GM19238 (cell line): Measurements from ENCODE around the gene ZNF562.
A peak's percentile ranks its signal among the peaks of the same experiment; 100 is the strongest.
"Not testable (repeated sequence)": the region's sequence is repeated elsewhere in the genome, so short reads cannot be mapped to it uniquely, and the experiment has no call there.

Source experiments
- DNase-seq: peaks from one replicate; pipeline ENCODE4 v3.0.0; 2011; ENCODE audit warnings: low spot score; ENCODE audit not compliant: insufficient read length

The ZNF562 gene

DNA sequence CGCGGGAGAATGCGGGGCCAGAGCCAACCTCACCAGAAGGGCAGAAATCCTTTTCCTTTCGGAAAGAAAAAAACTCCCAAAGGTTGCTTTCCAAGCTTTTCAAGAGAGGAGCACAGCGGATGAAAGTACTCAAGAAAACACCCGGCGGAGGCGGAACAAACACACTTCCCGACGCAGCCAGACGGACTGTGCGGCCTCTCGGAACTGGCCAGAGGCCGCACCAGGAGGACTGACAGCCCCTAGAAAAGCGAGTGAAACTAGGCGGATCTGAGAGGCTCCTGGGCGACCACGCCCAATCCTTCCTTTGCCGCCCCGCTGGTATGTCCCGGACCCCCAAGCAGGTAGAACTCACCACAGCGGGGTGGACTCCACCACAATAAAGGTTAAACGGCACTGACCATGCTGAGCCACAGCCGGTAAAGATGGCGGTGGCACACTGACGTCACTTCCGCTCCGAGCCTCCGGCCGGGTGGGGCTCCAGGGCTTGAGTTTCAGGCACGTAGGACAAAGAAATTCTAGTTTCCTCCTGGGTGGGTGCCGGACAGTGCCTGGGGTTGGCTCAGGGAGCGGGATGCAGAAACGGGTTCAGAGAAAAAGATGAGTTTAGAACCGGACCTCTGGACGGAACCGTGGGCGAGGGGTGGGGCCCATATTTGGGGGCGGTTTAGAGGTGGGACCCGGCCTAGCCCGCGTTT is at the start of gene ZNF562:
Gene ZNF562 (minus strand): TSS at position 438 of the 695 bp plus-strand sequence. CDS start 14,356 bp downstream, outside the sequence.
- DNase-seq, result peak; percentile 83

DNA sequence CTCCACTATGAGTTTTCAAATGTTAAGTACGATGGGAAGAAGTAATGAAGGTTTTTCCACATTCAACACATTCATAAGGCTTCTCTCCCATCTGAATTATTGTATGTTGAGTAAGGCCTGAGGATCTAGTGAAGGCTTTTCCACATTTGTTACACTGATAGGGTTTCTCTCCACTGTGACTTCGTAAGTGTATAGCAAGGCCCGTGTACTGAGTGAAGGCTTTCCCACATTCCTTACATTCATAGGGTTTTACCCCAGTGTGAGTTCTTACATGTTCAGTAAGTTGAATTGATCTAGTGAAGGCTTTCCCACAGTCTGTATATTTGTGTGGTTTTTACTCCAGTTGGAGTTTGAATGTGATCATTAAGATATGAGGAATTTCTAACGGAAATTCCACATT is 49.3 kb upstream of the ZNF562 start:
- no peak for DNase-seq

DNA sequence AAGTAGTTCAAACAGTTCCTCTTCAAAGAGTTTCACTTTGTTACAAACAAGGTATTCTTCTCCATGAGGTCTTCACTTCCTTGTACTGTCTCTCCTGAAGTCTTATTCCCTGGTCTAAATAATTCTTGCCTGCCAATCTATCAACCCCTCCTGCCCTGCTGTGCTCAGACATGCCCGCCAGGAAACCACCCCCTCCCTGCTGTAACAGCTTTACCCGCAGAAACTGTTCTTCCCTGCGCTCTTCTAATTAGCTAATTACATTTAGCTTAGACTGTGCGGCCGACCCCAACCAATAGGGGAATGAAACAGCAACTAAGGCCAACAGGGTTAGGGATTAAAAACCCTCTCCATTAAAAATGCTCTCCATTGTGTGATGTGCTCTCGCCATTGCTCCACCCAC is 47.0 kb upstream of the ZNF562 start:
- no peak for DNase-seq

DNA sequence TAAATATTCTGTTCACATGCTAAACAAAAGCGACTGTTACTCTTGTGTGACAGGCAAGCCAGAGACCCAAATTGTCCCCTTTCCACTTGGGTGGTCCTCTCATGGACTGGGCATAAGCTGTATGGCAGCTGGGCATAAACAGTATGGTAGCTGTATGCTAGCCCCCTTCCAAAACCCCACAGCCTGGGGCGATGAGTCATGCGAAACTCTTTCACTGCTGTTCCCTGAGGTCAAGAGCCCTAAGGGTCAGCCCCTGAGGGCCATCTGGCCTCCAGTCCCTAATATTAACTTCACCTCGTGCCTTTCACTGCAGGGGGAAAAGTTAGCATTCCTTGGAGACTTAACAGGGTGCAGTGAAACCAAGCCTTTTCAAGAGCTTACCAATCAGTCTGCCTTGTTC is 45.6 kb upstream of the ZNF562 start:
- no peak for DNase-seq

DNA sequence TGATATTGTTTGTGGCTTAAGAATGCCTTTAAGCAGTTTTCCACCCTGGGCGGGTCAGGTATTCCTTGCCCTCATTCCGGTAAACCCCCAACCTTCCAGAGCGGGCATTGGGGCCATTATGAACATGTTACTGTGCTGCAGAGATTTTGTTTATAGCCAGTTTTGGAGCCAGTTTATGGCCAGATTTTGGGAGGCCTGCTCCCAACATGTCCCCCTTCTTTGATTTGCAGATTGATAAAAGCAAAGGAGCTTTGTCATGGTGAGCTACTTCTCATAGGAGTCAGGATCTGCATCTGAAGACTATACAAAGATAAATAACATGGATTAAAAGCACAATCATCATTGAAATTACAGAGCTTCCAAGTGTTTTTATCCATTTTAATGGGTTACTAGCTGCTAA is 36.9 kb upstream of the ZNF562 start:
- DNase-seq, result no peak

DNA sequence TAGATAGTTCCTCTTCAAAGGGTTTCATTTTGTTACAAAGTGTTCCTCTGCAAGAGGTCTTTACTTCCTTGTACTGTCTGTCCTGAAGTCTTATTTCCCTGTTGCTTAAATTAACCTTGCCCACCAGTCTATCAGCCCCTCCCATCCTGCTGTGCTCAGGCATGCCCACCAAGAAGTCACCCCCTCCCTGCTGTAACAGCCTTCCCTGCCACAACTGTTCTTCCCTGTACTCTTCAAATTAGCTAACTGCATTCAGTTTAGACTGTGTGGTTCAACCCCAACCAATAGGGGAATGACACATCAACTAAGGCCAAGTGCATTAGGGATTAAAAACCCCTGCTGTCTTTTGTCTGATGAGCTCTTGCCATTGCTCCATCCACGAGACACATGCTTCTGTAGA is 34.4 kb upstream of the ZNF562 start:
- DNase-seq, result no peak

DNA sequence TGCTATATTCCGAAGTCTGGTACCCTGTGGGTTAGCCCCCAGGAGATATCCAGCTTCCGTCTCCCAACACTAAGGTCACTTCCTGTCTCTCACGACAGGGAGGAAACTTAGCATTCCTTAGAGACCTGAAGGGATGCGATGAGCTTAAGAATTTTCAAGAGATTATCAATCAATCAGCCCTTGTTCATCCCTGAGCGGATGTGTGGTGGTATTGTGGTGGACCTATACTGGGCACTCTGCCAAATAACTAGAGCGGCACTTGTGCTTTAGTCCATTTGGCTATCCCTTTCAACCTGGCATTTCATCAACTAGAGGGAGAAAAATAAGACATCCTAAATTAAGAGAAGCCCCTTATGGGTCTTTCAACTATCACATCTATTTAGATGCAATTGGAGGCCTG is 30.9 kb upstream of the ZNF562 start:
- no peak for DNase-seq

DNA sequence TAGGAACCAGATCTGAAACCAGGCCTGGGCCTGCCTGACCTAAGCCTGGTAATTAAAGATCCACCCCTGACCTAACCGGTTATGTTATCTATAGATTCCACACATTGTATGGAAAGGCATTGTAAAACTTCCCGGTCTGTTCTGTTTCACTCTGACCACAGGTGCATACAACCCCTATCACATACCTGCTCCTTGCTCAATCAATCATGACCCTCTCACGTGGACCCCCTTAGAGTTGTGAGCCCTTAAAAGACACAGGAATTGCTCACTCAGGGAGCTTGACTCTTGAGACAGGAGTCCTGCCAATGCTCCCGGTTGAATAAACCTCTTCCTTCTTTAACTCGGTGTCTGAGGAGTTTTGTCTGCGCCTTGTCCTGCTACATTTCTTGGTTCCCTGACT is 27.3 kb upstream of the ZNF562 start:
- no peak for DNase-seq

DNA sequence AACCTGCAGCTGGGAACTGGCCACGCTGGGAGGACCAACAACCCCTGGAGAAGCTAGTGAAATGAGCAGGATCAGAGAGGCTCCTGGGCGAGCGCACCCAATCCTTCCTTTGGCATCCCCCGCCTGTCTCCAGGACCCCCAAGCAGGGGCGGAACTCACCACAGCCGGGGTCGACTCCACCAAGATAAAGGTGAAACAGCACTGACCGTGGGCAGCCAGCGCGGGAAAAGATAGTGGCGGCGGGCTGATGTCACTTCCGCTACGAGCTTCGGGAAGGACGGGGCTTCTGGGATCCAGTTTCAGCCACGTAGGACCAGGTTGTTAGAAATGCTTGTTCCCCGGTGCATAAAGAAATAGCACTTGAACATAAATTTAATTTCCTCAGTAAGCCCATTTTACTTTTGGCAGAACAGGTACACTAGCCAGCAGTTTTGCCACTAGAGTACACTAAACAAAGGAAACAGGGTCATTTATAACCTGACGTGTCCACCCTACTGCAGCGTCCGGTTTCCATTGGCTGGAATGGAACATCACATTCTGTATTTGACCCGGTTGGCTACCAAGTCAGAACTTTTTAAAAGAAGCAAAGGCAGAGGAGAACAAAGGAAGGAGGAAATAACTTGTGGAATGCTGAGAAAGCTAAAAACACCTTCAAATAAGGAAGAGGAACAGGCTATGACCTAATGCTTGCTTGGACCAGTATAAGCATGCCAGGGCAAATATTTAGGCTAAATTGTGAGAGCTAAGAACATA is 25.5 kb upstream of the ZNF562 start:
- no peak for DNase-seq

DNA sequence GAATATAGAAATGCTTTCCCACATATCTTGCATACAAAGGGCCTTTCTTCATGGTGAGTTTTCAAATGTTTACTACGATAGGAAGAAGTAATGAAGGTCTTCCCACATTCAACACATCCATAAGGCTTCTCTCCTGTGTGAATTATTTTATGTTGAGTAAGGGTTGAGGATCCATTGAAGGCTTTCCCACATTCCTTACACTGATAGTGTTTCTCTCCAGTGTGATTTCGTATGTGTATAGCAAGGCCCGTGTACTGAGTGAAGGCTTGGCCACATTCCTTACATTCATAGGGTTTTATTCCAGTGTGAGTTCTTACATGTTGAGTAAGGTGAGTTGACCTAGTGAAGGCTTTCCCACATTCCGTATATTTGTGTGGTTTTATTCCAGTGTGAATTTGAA is 15.4 kb upstream of the ZNF562 start:
- not testable (repeated sequence) for DNase-seq

DNA sequence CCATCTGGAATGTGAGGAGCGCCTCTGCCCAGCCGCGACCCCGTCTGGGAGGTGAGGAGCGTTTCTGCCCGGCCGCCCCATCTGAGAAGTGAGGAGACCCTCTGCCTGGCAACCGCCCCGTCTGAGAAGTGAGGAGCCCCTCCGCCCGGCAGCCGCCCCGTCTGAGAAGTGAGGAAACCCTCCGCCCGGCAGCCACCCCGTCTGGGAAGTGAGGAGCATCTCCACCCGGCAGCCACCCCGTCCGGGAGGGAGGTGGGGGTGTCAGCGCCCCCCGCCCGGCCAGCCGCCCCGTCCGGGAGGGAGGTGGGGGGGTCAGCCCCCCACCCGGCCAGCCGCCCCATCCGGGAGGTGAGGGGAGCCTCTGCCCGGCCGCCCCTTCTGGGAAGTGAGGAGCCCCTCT is 5.1 kb upstream of the ZNF562 start:
- DNase-seq, result not testable (repeated sequence)

DNA sequence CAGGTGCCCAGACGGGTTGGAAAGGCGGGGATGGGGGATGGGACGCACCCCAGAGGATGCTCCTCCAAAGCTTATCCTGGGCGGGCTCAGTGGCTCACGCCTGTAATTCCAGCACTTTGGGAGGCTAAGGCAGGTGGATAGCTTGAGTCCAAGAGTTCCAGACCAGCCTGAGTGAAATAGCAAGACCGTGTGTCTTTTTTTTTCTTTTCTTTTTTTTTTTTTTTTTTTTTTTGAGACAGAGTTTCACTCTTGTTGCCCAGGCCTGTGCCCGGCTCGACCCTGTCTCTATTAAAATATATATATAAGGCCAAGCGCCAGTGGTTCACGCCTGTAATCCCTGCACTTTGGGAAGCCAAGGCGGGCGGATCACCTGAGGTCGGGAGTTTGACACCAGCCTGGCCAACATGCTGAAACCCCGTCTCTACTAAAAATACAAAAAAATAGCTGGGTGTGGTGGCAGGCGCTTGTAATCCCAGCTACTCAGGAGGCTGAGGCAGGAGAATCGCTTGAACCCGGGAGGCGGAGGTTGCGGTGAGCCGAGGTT is 530 bp upstream of the ZNF562 start:
- DNase-seq, result not testable (repeated sequence)

DNA sequence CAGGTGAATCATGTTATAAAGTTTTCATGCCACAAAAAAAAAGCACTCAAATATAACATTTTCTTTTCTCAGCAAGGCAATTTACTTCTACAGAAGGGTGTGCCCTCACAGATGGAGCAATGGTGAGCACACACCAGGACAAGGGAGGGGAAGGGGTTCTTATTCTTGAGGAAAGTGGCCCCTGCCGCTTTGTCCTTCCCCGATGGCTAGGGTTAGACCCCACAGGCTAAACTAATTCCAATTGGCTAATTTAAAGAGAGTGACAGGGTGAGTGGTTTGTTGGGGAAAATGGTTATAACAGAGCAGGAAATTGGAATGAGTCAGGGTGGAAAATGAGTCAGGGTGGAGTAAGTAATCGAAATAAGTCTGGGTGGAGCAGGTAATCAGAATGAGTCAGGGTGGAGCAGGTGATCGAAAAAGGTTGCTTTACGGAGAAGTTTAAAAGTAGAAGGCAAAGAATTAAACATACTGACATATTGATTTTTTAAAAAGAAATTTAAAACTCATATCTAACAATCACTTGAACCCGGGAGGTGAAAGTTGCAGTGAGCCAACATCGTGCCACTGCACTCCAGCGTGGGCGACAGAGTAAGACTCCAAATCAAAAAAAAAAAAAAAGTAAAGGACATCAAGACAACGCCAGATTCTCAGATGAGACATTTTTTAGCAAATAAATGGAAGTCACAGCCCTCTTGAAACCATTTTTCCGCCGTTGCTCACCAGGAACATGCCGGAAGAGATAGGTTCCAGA is 813 bp downstream of the ZNF562 start:
- DNase-seq, result no peak

DNA sequence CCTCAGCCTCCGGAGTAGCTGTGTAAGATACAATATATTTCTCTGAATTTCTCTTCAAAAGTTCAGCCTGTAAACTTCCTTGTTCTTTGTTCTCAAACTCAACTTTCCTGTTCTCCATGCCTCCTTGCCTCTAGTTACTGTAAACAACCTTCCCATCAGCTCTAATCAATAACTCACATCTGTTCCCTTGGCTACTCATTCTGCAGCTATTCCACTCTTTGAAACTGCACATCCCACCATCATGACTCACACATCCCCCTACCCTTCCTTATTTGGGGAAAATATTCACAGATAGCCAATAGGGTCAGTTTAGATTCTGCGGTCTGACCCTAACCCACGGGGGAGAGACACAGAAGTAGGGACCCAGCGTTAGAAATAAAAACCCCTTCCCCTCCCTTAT is 2.0 kb downstream of the ZNF562 start:
- DNase-seq, result no peak

DNA sequence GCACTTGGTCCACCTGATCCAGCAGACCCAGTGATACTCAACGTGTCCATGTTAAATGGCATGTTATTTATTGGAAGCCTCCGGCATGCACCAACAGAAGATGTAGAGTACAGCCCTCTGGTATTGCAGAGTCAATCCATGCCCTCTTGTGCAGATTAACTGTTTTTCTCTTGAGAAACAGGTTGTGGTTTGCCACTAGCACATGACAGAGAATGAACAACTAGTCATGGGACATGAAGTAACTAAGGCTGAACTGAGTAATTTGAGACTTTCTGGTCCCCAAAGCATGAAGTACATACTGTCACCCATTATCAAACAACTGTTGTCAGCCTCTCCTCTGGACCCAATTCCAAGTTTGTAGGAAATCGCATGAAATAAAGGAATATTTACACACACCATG is 3.2 kb downstream of the ZNF562 start:
- DNase-seq, result no peak

DNA sequence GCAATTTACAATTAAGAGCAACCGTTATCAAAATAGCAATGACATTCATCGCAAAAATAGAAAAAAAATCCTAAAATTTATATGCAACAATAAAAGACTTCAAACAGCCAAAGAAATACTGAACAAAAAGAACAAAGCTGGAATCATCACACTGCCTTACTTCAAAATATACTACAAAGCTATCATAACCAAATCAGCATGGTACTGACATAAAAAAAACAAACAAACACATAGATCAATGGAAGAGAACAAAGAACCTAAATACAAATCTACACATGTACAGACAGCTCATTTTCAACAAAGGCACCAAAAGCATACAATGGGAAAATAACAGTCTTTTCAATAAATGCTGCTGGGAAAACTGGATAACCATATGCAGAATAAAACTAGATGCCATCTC is 6.4 kb downstream of the ZNF562 start:
- DNase-seq, result no peak

DNA sequence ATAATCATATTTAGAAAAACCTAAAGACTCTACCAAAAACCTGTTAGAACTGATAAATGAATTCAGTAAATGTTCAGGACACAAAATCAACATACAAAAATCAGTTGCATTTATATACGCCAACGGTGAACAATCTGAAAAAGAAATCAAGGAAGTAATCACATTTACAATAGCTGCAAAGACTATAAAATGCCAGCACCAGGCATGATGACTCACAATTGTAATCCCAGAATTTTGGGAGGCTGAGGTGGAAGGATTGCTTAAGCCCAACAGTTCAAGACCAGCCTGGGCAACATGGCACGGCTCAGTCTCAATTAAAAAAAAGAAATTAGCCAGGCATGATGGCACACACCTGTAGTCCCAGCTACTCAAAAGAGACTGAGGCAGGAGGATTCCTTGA is 7.0 kb downstream of the ZNF562 start:
- no peak for DNase-seq

DNA sequence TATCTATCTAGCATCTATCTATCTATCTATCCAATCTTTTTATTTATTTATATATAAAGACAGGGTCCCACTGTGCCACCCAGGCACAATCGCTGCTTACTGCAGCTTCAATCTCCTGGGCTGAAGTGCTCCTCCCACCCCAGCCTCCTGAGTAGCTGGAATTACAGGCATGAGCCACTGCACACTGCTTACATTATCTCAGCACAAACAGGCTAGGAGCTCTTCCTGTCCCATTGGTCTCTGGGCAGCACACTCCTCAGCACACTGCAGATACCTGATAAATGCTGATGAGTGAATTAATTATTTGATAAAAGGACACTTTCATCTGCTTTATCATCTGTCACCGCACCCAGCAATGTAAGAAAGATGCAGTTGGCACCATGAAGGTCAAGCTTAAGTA is 16.1 kb downstream of the ZNF562 start:
- DNase-seq, result no peak

DNA sequence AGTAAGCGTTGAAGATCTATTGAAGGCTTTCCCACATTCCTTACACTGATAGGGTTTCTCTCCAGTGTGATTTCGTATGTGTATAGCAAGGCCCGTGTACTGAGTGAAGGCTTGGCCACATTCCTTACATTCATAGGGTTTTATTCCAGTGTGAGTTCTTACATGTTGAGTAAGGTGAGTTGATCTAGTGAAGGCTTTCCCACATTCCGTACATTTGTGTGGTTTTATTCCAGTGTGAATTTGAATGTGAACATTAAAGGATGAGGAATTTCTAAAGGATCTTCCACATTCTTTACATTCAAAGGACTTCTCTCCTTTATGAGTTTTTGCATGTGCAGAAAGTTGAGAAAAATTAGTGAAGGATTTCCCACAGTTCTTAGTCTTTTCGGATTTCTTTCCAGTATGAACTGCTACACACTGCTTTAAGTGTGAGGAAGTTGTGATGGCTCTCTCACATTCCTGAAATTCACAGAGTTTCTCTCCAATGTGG is 21.8 kb downstream of the ZNF562 start:
- not testable (repeated sequence) for DNase-seq

DNA sequence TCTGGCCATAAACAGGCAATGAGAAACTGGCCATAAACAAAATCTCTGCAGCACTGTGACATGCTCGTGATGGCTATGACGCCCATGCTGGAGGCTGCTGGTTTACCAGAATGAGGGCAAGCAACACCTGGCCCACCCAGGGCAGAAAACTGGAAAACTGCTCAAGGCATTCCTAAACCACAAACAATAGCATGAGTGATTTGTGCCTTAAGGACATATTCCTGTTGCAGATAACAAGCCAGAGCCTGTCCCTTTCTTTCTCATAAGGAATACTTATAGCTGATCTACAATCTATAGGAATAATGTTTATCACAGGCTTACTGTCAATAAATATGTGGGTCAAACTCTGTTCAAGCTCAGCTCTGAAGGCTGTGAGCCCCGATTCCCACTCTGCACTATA is 23.4 kb downstream of the ZNF562 start:
- DNase-seq, result not testable (repeated sequence)

DNA sequence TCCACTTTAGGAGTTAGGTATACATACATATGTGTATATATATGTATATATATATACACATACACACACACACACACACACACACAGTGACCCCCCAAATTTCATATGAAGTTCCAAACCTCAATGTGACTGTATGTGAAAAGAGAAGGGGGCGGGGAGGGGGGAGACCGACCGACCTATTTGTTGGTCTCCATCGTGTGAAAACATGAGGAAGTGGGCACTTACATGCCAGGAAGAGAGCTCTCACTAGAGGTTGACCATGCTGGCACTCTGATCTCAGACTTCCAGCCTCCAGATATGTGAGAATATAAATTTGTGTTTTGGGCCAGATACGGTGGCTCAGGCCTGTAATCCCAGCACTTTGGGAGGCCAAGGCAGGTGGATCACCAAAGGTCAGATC is 24.6 kb downstream of the ZNF562 start:
- DNase-seq, result no peak

DNA sequence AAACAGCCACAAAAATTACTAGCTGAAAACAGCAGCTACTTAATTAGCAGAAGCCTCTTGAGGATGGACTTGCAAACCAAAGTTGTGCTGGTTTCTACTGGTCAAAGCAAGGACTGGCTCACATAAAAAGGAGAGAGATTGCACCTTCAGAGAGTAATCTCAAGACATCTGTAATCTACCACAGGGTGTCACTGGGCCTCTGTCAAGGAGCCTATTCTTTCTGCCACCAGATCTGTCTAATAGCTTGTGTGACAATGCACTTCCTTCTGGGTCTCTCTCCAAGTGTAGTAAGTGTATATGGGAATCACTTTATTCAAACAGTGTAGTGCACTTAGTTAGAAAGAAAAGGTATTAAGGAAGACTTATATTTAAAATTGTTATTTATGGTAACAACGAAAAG is 29.4 kb downstream of the ZNF562 start:
- DNase-seq, result no peak
